Measurements from ENCODE around the gene KLF12.

DNA sequence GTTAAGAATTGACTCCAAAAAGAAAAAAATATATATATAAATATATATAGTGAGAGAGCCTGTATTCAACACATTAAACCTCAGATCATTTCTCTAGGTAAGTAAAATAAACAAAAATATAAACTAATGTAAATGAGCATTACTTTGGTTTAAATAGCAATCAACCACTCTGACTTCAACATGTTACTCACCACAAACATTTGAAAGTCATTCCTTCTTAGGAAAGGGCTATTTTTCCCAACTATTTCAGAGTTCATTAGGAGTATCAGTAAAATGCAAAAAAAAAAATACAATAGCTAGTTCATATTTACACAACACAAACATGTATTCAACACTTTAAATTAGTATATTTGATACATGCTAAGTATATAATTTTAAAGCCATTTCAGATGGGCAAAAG is 40.5 kb downstream of the KLF12 start:
- TF ChIP-seq, protein P1, sequence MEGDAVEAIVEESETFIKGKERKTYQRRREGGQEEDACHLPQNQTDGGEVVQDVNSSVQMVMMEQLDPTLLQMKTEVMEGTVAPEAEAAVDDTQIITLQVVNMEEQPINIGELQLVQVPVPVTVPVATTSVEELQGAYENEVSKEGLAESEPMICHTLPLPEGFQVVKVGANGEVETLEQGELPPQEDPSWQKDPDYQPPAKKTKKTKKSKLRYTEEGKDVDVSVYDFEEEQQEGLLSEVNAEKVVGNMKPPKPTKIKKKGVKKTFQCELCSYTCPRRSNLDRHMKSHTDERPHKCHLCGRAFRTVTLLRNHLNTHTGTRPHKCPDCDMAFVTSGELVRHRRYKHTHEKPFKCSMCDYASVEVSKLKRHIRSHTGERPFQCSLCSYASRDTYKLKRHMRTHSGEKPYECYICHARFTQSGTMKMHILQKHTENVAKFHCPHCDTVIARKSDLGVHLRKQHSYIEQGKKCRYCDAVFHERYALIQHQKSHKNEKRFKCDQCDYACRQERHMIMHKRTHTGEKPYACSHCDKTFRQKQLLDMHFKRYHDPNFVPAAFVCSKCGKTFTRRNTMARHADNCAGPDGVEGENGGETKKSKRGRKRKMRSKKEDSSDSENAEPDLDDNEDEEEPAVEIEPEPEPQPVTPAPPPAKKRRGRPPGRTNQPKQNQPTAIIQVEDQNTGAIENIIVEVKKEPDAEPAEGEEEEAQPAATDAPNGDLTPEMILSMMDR (IDR thresholded peaks at IDR 0.05), result no peak
- TF ChIP-seq POLR2A (IDR thresholded peaks at IDR 0.05) (no peak), POLR2AphosphoS5 (IDR thresholded peaks at IDR 0.05) (no peak), EP300 (IDR thresholded peaks at IDR 0.05) (no peak)
